NCI-H2107 (cell line): ENCODE measurements around the gene FLVCR2.

Experiments
- DNase-seq: peaks from one replicate; lab custom pipeline; 2025; lab: John Stamatoyannopoulos, UW

Gene FLVCR2, protein sequence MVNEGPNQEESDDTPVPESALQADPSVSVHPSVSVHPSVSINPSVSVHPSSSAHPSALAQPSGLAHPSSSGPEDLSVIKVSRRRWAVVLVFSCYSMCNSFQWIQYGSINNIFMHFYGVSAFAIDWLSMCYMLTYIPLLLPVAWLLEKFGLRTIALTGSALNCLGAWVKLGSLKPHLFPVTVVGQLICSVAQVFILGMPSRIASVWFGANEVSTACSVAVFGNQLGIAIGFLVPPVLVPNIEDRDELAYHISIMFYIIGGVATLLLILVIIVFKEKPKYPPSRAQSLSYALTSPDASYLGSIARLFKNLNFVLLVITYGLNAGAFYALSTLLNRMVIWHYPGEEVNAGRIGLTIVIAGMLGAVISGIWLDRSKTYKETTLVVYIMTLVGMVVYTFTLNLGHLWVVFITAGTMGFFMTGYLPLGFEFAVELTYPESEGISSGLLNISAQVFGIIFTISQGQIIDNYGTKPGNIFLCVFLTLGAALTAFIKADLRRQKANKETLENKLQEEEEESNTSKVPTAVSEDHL

DNA sequence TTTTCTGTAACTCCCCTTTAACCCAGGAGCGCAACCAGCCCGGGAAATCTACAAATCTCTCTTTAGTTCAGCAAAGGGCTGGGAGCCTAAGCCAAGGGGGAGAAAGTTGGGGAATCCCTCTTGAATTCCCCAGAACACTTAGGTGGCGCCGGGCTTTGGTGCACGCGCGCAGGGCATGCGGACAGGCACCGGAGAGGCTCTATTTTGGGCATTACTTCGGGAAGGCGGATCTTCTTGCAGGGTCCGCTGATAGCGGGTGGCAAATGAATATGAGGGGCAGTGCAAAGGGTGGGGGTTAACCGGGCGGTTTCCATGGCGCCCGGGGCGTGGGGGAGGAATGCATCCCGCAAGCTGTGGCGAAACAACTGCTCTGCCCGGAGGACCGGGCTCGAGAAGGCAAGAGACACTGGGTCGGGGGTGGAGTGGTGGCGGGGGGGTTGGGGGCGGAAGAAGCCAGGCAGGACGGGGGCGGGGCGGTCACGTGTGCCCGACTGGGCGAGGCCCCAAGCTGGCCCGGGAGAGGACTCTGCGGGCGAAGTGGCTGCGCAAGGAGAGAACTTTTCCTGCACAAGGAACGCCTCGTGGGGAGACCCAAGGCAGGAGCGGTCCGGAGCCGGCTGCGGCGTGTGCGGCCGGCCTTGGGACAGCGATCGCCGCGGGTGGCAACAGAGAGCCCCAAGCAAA is at the start of gene FLVCR2:
TSS of gene FLVCR2 (plus strand) at position 519 of the 684 bp plus-strand sequence. CDS start 353 bp downstream, outside the sequence.
- no peak for DNase-seq

DNA sequence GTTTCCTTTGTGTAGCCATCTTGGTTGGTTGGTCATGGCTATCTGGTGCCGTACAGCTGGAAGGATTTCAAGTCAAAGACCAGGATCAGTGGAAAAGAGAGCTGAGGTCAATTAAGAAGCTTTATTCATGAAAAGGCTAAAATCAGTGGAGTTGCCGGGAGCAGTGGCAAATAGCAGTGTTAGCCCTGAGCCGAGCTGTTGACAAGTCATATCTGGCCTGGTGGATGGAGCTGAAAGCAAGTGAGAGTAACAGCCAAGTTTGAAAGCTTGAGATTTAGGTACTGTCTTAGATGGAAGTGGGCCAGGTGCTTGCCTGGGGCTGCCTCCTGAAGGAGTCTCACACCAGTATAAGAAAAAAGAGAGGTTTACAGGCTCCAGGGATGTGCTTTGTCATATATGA is 47.2 kb upstream of the FLVCR2 start:
- DNase-seq, result no peak

DNA sequence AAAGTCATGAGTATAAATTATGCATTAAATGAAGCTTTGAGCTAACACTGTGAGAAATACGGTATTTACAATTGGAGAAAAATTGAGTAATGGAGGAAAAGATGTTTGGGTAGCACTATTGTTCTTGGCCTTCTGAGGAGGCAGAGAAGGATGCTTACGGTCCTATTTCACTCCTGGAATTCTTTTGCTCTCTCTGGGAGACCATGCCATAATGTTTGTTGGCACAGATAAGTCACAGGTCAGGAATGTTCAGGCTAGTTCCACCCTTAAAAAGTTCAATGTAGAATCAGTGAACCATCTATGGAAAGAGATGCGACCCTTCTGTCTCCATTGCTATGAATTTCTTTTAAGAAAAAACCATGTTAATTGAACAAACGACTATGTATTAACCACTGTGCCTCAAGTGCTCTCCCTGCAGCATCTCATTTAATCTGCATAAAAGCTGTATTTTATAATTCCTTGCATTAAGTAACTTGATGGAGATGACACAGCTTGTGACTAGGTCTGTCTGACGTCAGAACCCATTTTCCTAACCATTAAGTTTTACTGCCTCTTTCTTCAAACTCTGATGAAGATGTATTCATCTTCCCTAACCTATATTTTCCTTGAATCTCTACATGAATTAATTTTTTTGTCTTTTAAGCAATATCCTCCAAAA is 46.6 kb upstream of the FLVCR2 start:
- no peak for DNase-seq

DNA sequence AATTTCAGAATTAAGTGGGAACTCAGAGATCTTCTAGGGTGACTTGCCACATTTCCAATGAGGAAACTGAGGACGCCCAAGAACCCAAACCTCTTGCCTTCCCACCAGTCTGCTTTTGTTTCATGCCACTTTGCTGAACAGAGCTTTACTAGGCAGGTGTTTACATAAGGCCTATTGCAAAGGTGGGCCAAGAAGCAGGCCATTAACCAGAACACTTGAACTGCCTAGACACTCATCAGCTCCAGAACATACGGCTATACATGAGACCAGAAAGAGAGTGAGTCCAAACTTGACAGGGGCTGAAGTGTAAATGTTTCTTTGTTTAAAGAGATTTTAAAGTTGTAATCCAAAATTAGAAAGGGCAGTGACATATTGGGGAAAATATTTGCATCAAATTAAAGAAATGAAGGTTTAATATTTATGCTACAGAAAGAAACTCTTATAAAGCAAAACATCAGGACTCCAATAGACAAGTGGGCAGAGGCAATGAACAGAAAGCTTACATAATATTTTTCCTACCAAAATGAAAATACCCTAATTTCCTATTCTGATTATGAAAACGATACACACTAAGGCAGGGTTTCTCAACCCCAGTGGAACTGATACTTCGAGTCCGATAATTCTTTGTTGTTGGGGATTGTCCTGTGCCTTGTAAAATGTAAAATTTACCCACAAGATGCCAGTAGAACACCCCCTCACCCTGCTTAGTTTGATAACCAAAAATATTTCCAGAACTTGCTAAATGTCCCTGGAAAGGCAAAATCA is 44.4 kb upstream of the FLVCR2 start:
- no peak for DNase-seq

DNA sequence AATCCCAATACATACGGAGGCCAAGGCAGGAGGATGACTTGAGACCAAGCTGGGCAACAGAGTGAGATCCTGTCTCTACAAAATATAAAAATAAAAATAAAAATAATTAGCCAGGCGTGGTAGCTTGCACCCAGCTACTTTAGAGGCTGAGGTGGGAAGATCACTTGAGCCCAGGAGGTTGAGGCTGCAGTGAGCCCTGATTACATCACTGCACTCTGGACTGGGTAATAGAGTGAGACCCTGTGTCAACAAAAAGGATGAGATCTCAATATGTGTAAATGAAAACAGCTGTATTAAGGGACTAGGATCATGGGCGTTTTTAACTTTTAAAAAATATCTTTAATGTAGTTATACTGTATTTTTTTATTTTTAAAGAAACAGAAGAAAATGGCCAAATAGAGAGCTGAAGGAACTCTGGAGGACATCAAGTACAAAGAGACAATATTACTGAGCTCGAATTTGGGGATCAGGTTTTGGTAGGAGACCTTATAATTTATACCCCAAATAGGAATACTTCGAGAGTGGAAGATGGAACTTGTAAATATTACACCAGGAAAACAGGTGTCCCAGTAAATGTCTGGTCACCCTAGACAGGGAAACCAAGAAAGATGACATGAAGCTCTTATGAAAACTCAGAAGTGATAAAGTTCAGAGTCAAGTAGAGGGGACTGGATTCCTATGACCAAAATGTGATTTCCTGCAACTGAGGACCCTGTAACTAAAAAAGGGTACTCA is 43.1 kb upstream of the FLVCR2 start:
- no peak for DNase-seq

DNA sequence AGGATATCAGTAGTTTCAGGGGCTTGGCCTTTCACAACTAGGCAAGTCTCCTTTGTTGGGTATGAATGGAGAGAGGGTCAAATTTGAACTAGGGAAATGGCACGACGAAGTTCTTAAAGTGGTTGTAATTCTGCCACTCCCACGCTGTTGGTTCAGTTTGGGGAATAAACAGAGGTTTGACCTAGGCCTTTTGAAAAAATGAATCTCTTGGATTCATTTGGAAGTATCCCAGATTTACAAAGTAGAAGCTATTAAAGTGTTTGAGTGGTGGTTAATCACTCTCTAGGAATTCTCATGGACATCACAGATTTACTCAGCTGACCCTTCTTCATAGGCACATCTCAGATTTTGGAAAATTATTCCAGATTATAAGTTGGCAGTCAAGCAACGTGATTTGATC is 41.3 kb upstream of the FLVCR2 start:
- DNase-seq, result no peak

DNA sequence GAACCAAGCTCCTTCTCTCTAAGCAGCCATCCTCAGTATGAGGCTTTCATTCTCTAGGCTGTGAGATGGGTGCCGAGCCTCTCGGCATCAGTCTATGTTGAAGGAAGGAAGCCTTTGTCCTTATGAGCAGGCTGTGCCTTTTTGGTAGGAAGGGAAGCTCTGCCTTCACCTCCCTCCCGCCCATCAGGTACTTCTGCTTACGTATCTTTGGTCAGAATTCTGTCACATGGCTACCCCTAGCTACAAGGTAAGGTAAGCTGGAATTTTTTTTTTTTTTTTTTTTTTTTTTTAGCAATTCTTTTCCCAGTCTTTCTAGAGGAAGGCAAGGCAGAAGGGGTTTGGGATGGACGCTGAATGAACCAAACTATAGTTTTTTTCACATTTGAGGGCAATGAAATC is 39.3 kb upstream of the FLVCR2 start:
- DNase-seq, result no peak

DNA sequence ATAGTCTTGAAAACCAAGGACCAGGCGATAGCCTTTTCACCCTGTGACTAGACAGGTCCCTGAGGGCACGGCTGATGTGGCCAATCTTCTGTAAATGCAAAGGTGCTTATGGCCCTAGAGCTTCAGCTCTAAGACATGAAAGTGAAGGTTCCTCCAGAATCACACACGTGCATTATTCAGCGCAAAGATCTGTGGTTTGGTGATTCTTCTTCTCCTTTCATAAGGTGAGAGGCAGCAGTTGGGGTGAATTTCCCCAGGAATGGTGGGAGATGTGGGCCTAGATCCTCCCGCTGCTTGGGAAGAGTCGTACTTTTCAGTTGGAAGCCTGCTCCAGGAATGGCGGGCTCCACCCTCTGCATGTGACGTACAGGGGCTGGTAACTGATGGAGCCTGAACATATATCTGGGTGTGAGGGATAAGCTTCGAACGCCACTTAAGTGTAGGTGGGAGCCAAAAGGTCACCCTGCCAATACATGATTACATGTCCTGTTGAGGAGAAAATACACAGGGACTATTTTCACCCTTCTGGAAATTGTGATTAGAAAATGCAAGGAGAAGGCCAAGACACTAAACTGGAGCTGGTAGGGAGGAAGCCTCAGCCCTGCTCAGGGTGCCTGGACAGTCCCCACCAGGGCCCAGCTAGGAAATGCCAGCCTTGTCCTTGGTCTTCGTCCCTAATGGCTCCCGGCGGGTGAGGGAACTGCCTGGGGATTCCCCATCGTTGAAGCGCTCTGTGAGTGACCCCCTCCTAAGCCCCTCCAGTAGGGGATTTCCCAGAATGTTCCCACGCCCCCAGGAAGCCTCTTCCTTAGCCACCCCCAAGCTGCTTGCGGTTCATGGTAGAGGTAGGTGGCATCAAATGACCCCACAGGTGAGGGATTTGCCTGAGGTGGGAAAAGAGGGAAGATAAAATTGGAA is 38.6 kb upstream of the FLVCR2 start:
- DNase-seq, result no peak

DNA sequence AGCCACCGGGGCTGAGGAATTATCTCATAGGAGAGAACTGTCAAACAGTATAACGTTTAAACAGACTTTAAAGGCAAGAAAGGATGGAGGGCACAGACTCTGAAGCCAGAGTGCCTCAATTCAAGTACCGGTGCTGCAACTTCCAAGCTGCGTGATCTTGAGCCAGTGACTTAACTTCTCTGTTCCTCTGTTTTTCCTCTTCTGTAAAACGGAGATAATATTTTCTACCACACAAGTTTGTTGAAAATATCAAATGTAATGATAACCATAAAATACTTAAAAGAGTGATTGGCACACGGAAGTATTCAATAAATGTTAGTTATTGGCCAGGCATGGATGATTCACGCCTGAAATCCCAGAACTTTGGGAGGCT is 38.0 kb upstream of the FLVCR2 start:
- no peak for DNase-seq

DNA sequence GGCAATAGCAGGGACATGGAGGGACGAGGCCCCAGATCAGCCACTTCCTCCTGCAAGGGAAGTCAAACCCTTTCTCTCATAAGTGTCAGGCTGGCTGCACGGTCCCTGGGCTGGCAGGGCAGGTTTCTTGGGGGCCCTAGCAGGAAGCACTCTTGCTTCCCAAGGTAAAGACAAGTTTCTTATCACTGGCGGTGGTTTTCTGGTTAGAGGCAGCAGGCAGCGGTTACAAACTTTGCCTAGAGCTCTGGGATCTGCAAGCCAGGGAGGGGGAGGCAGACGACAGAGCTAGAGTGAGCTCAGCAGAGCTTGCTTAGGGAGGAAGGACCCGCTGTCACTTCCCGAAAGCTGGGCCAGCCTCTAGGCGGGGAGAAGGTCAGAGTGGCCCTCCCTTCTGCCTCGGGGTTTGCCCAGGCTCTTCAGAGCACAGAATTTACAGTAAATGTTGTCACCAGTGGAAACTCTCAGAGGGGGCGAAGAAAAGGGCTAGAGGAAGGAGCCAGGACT is 35.8 kb upstream of the FLVCR2 start:
- DNase-seq, result no peak

DNA sequence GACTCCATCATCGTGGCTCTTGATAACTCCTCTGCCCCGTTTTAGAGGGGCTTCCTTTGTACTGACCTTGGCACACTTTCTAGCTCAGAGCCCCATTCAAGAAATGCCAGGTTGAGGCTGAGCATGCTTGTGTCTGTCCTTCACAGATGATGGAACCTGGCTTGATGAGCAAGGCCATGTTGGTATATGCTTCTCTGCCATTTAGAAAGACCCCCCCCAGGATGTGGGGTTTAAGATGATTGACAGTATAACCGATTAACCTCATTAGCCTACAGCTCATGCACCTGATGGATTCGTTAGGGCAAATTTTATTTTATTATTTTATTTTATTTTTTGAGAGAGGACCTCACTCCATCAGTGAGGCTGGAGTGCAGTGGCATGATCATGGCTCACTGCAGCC is 35.2 kb upstream of the FLVCR2 start:
- DNase-seq, result no peak

DNA sequence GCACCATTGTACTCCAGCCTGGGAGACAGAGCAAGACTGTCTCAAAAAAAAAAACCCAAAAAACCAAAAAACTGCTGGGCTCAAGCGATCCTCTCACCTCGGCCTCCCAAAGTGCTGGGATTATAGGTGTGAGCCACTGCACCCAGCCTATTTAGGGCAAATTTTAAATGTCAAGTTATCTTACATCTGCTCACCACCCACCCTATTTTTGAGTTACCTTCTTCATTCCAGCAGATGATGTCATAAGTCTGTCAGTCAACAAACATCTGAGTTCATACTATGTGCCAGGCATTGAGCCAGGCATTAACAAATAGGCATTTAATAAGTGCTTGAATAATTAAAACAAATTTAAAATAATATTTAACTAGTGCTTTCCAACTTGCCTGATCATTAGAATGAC is 34.6 kb upstream of the FLVCR2 start:
- no peak for DNase-seq

DNA sequence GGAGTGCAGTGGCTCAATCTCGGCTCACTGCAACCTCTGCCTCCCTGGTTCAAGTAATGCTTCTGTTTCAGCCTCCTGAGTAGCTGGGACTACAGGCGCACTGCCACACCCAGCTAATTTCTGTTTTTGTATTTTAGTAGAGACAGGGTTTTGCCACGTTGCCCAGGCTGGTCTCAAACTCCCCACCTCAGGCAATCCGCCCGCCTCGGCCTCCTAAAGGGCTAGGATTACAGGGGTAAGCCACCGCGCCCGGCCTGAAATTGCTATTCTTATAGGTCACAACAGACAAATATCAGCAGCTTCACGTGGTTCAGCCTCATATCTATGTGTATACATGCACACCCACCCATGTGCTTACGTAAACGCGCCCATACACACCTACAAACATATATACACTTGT is 32.5 kb upstream of the FLVCR2 start:
- DNase-seq, result no peak

DNA sequence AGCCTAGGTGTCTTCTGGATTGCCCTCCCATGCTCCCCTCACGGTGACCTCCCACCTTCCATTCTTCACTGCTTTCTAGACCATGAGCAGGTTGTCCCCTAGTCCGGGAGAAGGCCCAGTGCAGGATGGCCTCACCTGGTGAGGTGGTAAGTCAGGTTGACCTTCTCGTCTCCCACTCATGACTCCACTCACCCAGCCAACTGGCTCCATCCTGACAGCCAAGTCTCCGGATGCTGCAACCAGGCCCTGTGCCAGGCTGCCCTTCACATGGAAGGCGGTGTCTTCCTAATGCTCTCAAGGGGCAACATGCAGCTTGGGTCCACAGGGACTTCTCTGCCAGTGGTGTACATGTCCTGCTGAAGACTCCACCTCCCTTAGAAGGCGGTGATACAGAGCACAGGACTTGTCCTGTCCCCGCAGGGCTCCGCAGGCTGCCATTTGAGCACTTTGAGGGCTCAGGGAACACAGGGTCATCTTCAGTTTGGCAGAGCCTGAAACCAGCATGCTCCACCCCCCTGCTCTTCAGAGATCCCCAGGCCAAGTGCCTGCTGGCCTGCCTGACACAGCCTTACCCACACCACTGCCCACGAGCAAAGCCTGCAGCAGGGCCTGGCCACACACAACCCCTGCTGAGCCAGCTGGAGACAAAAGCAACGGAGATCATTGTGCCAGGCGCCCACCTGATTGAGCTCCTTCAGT is 30.7 kb upstream of the FLVCR2 start:
- no peak for DNase-seq

DNA sequence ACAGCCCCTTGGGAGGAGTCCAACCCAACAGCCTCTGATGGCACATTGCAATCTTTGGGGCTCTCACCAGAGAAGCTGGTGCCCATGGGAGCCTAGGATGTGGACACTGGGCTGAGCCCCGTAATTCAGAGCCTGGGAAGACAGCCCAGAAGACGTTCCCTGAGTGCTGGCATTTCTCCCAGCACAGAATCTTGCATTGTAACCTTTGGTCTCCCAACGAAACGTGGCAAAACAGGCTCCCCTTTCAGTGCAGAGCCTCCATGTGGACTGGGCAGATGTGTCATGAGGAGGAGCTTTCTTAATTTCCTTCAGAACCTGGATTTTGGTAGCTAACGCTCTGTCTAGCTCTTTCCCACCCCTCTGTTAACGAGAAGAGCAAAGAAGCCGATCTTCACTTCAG is 29.9 kb upstream of the FLVCR2 start:
- no peak for DNase-seq

DNA sequence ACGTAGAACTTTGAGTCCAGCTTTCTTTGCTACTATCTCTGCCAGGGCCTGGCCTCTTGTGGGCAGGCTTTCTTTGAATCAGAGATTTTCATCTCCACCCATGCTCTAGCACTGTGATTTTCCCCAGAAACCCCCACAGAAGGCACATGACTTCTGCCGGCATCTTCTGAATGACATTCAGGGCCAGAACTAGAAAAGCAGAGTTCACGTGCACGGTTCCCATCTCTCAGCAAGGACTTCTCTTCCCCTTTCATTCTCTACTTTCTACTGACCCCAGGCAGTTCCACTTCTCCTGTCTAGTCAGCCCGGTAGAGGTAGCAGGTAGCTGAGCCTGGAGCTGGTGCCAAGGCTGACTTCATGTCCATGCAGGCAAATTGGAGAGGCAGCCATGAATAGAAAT is 29.3 kb upstream of the FLVCR2 start:
- DNase-seq, result no peak

DNA sequence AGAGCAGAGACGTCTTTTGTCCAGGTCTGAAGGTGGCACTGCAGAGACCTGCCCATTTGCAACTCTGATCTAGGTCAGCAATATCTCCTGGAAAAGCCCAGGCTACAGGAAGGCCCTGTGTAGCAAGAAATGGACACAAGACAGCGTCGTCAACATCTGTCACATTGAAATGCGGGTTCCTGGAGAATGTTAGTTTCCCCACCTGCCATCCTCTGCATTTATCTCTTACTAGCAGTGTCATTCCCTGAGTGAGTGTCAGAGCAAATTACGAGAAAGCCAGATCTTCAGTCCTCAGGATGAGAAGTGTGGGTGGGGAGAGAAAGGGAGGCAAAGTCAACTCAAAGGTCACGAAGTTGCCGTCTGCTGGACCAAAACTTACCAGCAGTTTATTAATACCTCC is 27.4 kb upstream of the FLVCR2 start:
- no peak for DNase-seq

DNA sequence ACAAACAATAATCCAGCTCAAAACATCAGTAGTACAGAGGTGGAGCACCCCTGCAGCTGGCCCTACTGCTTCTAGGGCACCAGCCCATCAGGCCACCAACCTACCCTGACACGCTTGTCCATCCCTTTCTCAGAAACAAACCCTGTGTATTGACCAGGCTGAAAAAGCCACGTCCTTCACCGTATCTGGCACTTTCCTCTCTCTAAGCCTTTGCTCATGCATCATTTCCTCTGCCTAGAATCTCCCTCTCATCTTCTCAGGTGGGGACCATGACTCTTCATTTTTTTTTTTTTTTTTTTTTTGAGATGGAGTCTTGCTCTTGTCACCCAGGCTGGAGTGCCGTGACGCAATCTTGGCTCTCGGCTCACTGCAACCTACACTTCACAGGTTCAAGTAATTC is 25.3 kb upstream of the FLVCR2 start:
- DNase-seq, result no peak

DNA sequence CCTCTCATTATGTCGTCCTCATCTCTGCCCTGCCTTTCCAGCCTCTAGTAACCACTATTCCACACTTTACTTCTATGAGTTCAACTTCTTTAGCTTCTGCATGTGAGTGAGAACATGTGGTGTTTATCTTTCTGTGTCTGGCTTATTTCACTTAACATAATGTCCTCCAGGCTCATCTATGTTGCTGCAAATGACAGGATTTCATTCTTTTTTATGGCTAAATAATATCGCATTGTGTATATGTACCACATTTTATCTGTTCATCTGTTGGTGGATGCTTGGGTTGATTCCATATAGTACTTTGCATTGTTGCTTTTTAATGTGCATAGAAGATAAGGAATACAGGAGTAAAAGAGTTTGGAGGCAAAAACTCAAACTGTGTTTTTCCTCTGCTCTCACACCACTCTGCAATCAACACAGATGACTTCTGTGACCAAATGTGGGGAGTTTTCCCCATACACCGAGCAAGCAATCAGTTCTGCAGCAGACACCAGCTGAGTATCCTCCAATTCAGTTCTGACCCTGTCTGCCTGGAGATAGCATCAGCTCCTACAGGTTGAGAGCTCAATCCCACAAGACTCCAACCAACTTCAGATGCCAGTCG is 24.6 kb upstream of the FLVCR2 start:
- no peak for DNase-seq
